GM12878 (cell line): ENCODE data around the gene BEGAIN. TPM values are rescaled to one million over a fixed set of nuclear protein-coding genes. Genes with fewer than 3 reads are reported as not detected.

Experiments
- ATAC-seq: fragments of 200-7000 bp; cut with Tn5 transposase; 3 replicates; pipeline ENCODE4 v1.9.1; 2020; ENCODE audit warnings: mild to moderate bottlenecking, moderate library complexity
- BruUV-seq: library from RNA; stranded (reverse); fragments of 400-500 nt; replicated peaks from 2 replicates; lab custom pipeline; 2021; lab: Mats Ljungman, UMichigan
- CTCF ChIA-PET: fragments of 300-600 bp; sonication (Branson Sonifier 250); formaldehyde crosslinking; extraction: SDS; loops from one replicate; lab custom pipeline; 2021; ENCODE audit warnings: inconsistent platforms; lab: Yijun Ruan, JAX
- POLR2A ChIA-PET: fragments of 350-600 bp; formaldehyde crosslinking; extraction: SDS; loops from one replicate; lab custom pipeline; 2021; ENCODE audit warnings: inconsistent platforms; lab: Charles Lee
- RAD21 ChIA-PET: fragments of 300-600 bp; sonication (Branson Sonifier 250); formaldehyde crosslinking; loops from one replicate; lab custom pipeline; 2023; ENCODE audit warnings: antibody characterized with exemption; ENCODE audit not compliant: unreplicated experiment; lab: Charles Lee
- SMC1A ChIA-PET: fragments of 300-600 bp; sonication (Branson Sonifier 250); formaldehyde crosslinking; loops from one replicate; lab custom pipeline; 2023; ENCODE audit not compliant: unreplicated experiment, uncharacterized antibody; lab: Charles Lee
- DNase-seq: peaks from one replicate; pipeline ENCODE4 v3.0.0-alpha.2; 2011; ENCODE audit warnings: low read depth, low spot score
- FAIRE-seq: peaks from 3 replicates; lab custom pipeline; 2011; peaks lifted over from hg19 to GRCh38; lab: Jason Lieb, UNC
- H2AFZ ChIP-seq: 2 replicates; pipeline ENCODE4 v1.6.0; 2011; ENCODE audit warnings: low read depth, low read length, control low read depth; ENCODE audit not compliant: control insufficient read depth
- H3K27ac ChIP-seq: 2 replicates; pipeline ENCODE4 v1.5.1; 2011; ENCODE audit warnings: control low read depth; ENCODE audit not compliant: control insufficient read depth, insufficient read depth
- H3K27me3 ChIP-seq, 2 experiments: replicated peaks in 1 of 2; 2 replicates each; pipeline versions ENCODE4 v1.6.0 to v1.6.1; 2011; ENCODE audit warnings: low read length in 1 of 2; ENCODE audit not compliant: control insufficient read depth in 2 of 2, insufficient read depth in 2 of 2
- H3K36me3 ChIP-seq, 2 experiments: 2 replicates each; pipeline ENCODE4 v1.5.1; 2011; ENCODE audit warnings: low read length in 1 of 2; ENCODE audit not compliant: control insufficient read depth in 2 of 2, insufficient read depth in 2 of 2
- H3K4me1 ChIP-seq: 2 replicates; pipeline ENCODE4 v1.6.1; 2011; ENCODE audit warnings: mild to moderate bottlenecking, low read length, moderate library complexity, mixed read lengths; ENCODE audit not compliant: control insufficient read depth, insufficient read depth
- H3K4me2 ChIP-seq: 2 replicates; pipeline ENCODE4 v1.6.0; 2011; ENCODE audit warnings: control low read depth; ENCODE audit not compliant: control insufficient read depth, insufficient read depth
- H3K4me3 ChIP-seq: fragments of 200-600 bp; sonication (generic); 2 replicates; pipeline ENCODE4 v1.5.1; 2016
- H3K79me2 ChIP-seq: 2 replicates; pipeline ENCODE4 v1.6.0; 2011; ENCODE audit warnings: low read length; ENCODE audit not compliant: control insufficient read depth, insufficient read depth
- H3K9ac ChIP-seq: 2 replicates; pipeline ENCODE4 v1.8.0; 2011; ENCODE audit warnings: low read length, control low read depth, mixed read lengths; ENCODE audit not compliant: control insufficient read depth, insufficient read depth
- H3K9me3 ChIP-seq: replicated peaks from 3 replicates; pipeline ENCODE4 v1.5.1; 2011; ENCODE audit warnings: mild to moderate bottlenecking, low read length; ENCODE audit not compliant: control insufficient read depth, insufficient read depth
- H4K20me1 ChIP-seq: 2 replicates; pipeline ENCODE4 v1.6.0; 2011; ENCODE audit not compliant: control insufficient read depth, insufficient read depth
- CHD1 ChIP-seq: IDR thresholded peaks from 2 replicates; pipeline ENCODE4 v1.6.1; 2012; ENCODE audit warnings: low read depth, low read length, improper control_type of control experiment
- EED ChIP-seq: sonication (generic); IDR thresholded peaks from 2 replicates; pipeline ENCODE4 v1.6.1; 2016; ENCODE audit warnings: antibody characterized with exemption, low read depth
- FOXK2 ChIP-seq: fragments of 450-650 bp; IDR thresholded peaks from 2 replicates; pipeline ENCODE4 v1.6.1; 2017; ENCODE audit warnings: mild to moderate bottlenecking, moderate library complexity
- JUNB ChIP-seq: IDR thresholded peaks from 2 replicates; pipeline ENCODE4 v1.6.1; 2016; ENCODE audit warnings: antibody characterized with exemption, mild to moderate bottlenecking
- KDM1A ChIP-seq: fragments of 200-600 bp; sonication (generic); IDR thresholded peaks from 2 replicates; pipeline ENCODE4 v1.6.1; 2016; ENCODE audit warnings: borderline replicate concordance
- MTA3 ChIP-seq: IDR thresholded peaks from 2 replicates; pipeline ENCODE4 v1.6.1; 2012; ENCODE audit warnings: low read length, inconsistent platforms, borderline replicate concordance
- NBN ChIP-seq: fragments of 450-650 bp; IDR thresholded peaks from 2 replicates; pipeline ENCODE4 v1.6.1; 2016
- NR2F1 ChIP-seq: fragments of 450-650 bp; conservative IDR thresholded peaks from 2 replicates; pipeline ENCODE4 v1.6.1; 2017; ENCODE audit warnings: mild to moderate bottlenecking
- PAX8 ChIP-seq: fragments of 450-650 bp; IDR thresholded peaks from 2 replicates; pipeline ENCODE4 v1.6.1; 2017; ENCODE audit warnings: mild to moderate bottlenecking, moderate library complexity
- RFX5 ChIP-seq: IDR thresholded peaks from 2 replicates; pipeline ENCODE4 v1.6.1; 2011; ENCODE audit warnings: low read depth, low read length, improper control_type of control experiment
- SRF ChIP-seq, 2 experiments: IDR thresholded peaks; 2 replicates each; pipeline ENCODE4 v1.6.1; 2011; ENCODE audit warnings: low read depth in 2 of 2, low read length in 2 of 2, mild to moderate bottlenecking in 1 of 2, moderate library complexity in 1 of 2
- WGBS: methylation state at CpG from one replicate; pipeline ENCODE4 v1.1.6; 2016; ENCODE audit warnings: low lambda C conversion rate; ENCODE audit not compliant: insufficient replicate concordance, insufficient coverage; ENCODE audit errors: missing lambda C conversion rate; 5-methylcytosine and 5-hydroxymethylcytosine counted together
- in situ Hi-C: fragments of 300-500 bp; cut with MboI; formaldehyde crosslinking; loops from 9 replicates; pipeline ENCODE4 v1.14.3; 2018; ENCODE audit warnings: mixed read lengths
- intact Hi-C: fragments of 100-400 bp; cut with micrococcal nuclease; formaldehyde crosslinking; loops from one replicate; pipeline ENCODE4 v1.14.2; 2022; ENCODE audit not compliant: unreplicated experiment
- polyA plus RNA-seq, 11 experiments: library from polyadenylated mRNA; depleted of rRNA in 4 of 11; unstranded in 6 of 11; stranded (reverse) in 5 of 11; fragments of >200 nt; fragmentation: Nextera tagmentation in 4 of 11; fragmentation: Illumina TruSeq in 1 of 11; extraction: Ambion mirVana in 4 of 11; extraction: Trizol in 1 of 11; gene quantifications; 1 replicate in 1 of 11; 2 replicates in 10 of 11; pipeline versions ENCODE4 v1.2.1 to v1.2.3, GENCODE V29; 2011 to 2016; ENCODE audit warnings: inconsistent platforms in 2 of 11, missing spikeins in 2 of 11, low read depth in 1 of 11
- total RNA-seq, 4 experiments: library from RNA; depleted of rRNA in 3 of 4; stranded (reverse); fragments of >200 nt in 3 of 4; fragmentation: Illumina TruSeq in 1 of 4; extraction: Trizol in 1 of 4; gene quantifications; 2 replicates each; pipeline versions ENCODE4 v1.2.1 to v1.2.3, GENCODE V29; 2013 to 2021
- TF ChIP-seq, protein P1 (sequence below): fragments of 450-650 bp; IDR thresholded peaks from 2 replicates; pipeline ENCODE4 v1.6.1; 2017; ENCODE audit warnings: mild to moderate bottlenecking
- TF ChIP-seq, protein P2 (sequence below): fragments of 450-650 bp; IDR thresholded peaks from 2 replicates; pipeline ENCODE4 v1.6.1; 2017; ENCODE audit warnings: low read depth, mild to moderate bottlenecking, moderate library complexity

The BEGAIN gene
- total and polyA plus RNA-seq, 10 of the 15 experiments (the other 5 are each of a cell fraction or from before 2014, with no cell fraction given), result 0.01 to 0.31 (median 0.06) TPM; not detected in 5

DNA sequence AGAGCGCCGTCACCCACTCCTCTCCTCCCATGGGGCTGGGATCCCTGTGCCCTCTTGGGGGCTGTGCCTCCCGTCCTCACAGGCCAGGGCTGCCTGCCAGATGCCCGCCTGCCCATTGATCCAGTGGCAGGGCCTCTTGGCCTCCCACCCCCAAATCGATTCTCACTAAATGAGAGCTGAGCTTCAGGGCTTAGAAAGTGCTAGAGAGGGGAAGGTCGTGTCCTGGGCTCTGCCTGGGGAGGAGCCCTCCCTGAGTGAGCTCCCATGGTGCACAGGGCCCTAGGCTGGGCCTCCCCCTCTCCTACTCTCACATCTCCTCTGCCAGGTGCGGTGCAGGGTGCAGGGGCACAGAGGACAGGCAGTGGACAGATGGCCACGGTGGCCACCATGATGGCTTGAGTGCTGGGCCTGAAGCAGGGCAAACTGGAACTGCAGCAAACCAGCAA is 9.2 kb downstream of the BEGAIN start:
- no peaks in the 10 kb centered on the region for H3K9me3 ChIP-seq
- ChIA-PET RAD21 (no interaction called here), POLR2A (no interaction called here), SMC1A (no interaction called here), CTCF (no interaction called here)
- intact Hi-C loops (no loop called here), in situ Hi-C loops (no loop called here)
- H3K36me3 ChIP-seq, result no peaks in the 10 kb centered on the region
- H3K27ac ChIP-seq, result no peak overlapping the region
- no peaks in the 10 kb centered on the region for H3K4me1 ChIP-seq
- H3K4me3 ChIP-seq, result no peak overlapping the region
- 40% methylated on average over 8 of the region's 8 CpGs for WGBS
- TF ChIP-seq JUNB, result no peak
- TF ChIP-seq NBN, result no peak
- TF ChIP-seq, protein P1, sequence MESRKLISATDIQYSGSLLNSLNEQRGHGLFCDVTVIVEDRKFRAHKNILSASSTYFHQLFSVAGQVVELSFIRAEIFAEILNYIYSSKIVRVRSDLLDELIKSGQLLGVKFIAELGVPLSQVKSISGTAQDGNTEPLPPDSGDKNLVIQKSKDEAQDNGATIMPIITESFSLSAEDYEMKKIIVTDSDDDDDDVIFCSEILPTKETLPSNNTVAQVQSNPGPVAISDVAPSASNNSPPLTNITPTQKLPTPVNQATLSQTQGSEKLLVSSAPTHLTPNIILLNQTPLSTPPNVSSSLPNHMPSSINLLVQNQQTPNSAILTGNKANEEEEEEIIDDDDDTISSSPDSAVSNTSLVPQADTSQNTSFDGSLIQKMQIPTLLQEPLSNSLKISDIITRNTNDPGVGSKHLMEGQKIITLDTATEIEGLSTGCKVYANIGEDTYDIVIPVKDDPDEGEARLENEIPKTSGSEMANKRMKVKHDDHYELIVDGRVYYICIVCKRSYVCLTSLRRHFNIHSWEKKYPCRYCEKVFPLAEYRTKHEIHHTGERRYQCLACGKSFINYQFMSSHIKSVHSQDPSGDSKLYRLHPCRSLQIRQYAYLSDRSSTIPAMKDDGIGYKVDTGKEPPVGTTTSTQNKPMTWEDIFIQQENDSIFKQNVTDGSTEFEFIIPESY, result no peak
- H4K20me1 ChIP-seq, result no peaks in the 10 kb centered on the region
- ATAC-seq, result no peak
- no peak for FAIRE-seq
- BruUV-seq, result no TSS peak
- H2AFZ ChIP-seq, result no peak overlapping the region
- DNase-seq, result no peak
- no peaks in the 10 kb centered on the region for H3K27me3 ChIP-seq
- H3K4me2 ChIP-seq, result no peak overlapping the region
- no peak overlapping the region for H3K9ac ChIP-seq
- no peaks in the 10 kb centered on the region for H3K79me2 ChIP-seq

DNA sequence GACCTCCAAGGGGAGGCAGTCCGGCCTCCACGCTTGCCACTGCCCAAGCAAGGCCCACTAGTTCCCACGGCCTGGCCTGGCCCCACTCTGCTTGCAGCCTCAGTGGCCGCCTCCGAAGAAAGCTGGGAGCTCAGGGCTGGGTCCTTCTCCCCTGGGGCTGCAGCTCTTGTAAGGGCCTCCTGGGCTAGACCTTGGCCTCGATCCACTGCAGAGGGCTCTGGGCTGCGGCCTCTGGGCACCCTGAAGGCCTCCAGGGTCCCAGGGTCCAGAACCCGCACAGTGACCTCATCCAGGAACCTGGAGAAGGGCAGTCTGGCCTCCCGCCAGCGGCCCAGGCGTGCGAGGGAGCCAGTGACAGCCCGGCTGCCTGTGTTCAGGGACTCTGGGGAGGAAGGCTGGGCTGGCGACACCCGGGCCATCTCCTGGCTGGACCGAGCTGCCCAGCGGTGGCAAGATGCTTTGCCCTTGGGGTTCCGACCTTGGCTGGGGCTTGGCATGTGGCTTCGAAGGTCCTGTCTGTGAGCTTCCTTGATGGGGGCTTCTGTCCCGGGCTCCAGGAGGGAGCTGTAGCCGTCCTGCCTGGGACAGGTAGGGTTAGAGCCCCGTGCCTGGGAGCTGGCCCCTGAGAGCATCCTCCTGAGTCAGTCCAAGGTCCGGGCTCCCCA is 9.8 kb downstream of the BEGAIN start:
- H3K4me1 ChIP-seq, result no peaks in the 10 kb centered on the region
- no peak for DNase-seq
- BruUV-seq, result no TSS peak
- intact Hi-C loops (no loop called here), in situ Hi-C loops (no loop called here)
- no peaks in the 10 kb centered on the region for H3K79me2 ChIP-seq
- no peak overlapping the region for H3K4me3 ChIP-seq
- POLR2A ChIA-PET, result no interaction called here
- no peaks in the 10 kb centered on the region for H4K20me1 ChIP-seq
- SMC1A ChIA-PET, result no interaction called here
- H3K36me3 ChIP-seq, result no peaks in the 10 kb centered on the region
- CTCF ChIA-PET, result no interaction called here
- no peak for ATAC-seq
- H3K9me3 ChIP-seq, result no peaks in the 10 kb centered on the region
- WGBS, result 41% methylated on average over 23 of the region's 23 CpGs
- no peaks in the 10 kb centered on the region for H3K27me3 ChIP-seq
- RAD21 ChIA-PET, result no interaction called here
- FAIRE-seq, result no peak
- H2AFZ ChIP-seq, result no peak overlapping the region
- no peak overlapping the region for H3K27ac ChIP-seq
- H3K4me2 ChIP-seq, result no peak overlapping the region
- no peak overlapping the region for H3K9ac ChIP-seq
- TF ChIP-seq RFX5, result no peak
- TF ChIP-seq MTA3, result no peak
- no peak for TF ChIP-seq SRF (IDR thresholded peaks at IDR 0.05; ENCODE audit: low read depth in 2 of 2, low read length in 2 of 2)
- no peak for TF ChIP-seq NR2F1
- TF ChIP-seq EED, result no peak
- no peak for TF ChIP-seq CHD1
- no peak for TF ChIP-seq PAX8
- TF ChIP-seq KDM1A, result no peak
- TF ChIP-seq, protein P1, result no peak
- TF ChIP-seq, protein P2, sequence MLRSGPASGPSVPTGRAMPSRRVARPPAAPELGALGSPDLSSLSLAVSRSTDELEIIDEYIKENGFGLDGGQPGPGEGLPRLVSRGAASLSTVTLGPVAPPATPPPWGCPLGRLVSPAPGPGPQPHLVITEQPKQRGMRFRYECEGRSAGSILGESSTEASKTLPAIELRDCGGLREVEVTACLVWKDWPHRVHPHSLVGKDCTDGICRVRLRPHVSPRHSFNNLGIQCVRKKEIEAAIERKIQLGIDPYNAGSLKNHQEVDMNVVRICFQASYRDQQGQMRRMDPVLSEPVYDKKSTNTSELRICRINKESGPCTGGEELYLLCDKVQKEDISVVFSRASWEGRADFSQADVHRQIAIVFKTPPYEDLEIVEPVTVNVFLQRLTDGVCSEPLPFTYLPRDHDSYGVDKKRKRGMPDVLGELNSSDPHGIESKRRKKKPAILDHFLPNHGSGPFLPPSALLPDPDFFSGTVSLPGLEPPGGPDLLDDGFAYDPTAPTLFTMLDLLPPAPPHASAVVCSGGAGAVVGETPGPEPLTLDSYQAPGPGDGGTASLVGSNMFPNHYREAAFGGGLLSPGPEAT, result no peak
- TF ChIP-seq FOXK2, result no peak
